Heart left ventricle (tissue), 16 donors: Measurements from ENCODE around the gene ATP5PD. TPM values are rescaled to one million over a fixed set of nuclear protein-coding genes. Genes with fewer than 3 reads are reported as not detected.

Experiments
- ATAC-seq, 4 donors: fragments of 200-7000 bp; cut with Tn5 transposase; one replicate each; pipeline ENCODE4 v1.9.1; 2020 to 2022; ENCODE audit warnings: moderate library complexity in 4 of 4, mild to moderate bottlenecking in 3 of 4, moderate number of reproducible peaks in 1 of 4
- DNase-seq, 5 donors: peaks; one replicate each; pipeline ENCODE4 v3.0.0-alpha.2; 2020
- H3K27ac ChIP-seq, 12 donors: fragments of 200-600 bp; sonication (generic) in 4 of 12; one replicate each; pipeline versions ENCODE4 v1.5.0 to v1.8.0; 2016 to 2022; ENCODE audit warnings: mild to moderate bottlenecking in 2 of 12
- H3K27me3 ChIP-seq, 9 donors: fragments of 200-600 bp; sonication (generic) in 2 of 9; one replicate each; pipeline versions ENCODE4 v1.5.1 to v1.8.0; 2016 to 2022; ENCODE audit warnings: mild to moderate bottlenecking in 3 of 9
- H3K36me3 ChIP-seq, 9 donors: fragments of 200-600 bp; sonication (generic) in 2 of 9; one replicate each; pipeline versions ENCODE4 v1.5.0 to v1.8.0; 2018 to 2022; ENCODE audit warnings: mild to moderate bottlenecking in 2 of 9
- H3K4me1 ChIP-seq, 12 donors: fragments of 200-600 bp; sonication (generic) in 4 of 12; one replicate each; pipeline versions ENCODE4 v1.5.0 to v1.8.0; 2016 to 2022; ENCODE audit warnings: mild to moderate bottlenecking in 3 of 12
- H3K4me3 ChIP-seq, 12 donors: fragments of 200-600 bp; sonication (generic) in 4 of 12; one replicate each; pipeline versions ENCODE4 v1.5.0 to v1.8.0; 2017 to 2022; ENCODE audit warnings: mild to moderate bottlenecking in 9 of 12, moderate library complexity in 4 of 12
- H3K9me3 ChIP-seq, 12 donors: fragments of 200-600 bp; sonication (generic) in 4 of 12; one replicate each; pipeline versions ENCODE4 v1.5.0 to v1.8.0; 2016 to 2022; ENCODE audit warnings: mild to moderate bottlenecking in 1 of 12
- CTCF ChIP-seq, 12 donors: fragments of 200-600 bp; sonication (generic) in 4 of 12; IDR thresholded peaks; one replicate each; pipeline versions ENCODE4 v1.5.0 to v1.8.0; 2018 to 2022; ENCODE audit warnings: antibody characterized with exemption in 12 of 12, mild to moderate bottlenecking in 5 of 12
- POLR2A ChIP-seq, 2 donors: fragments of 450-650 bp; IDR thresholded peaks; one replicate each; pipeline ENCODE4 v1.6.1; 2017; ENCODE audit warnings: antibody characterized with exemption in 2 of 2, mild to moderate bottlenecking in 2 of 2, moderate library complexity in 2 of 2
- WGBS, 4 donors: extraction: QIAGEN DNeasy Blood & Tissue Kit in 2 of 4; methylation state at CpG; one replicate each; pipeline versions ENCODE4 v1.1.5 to v1.1.7; 2013 to 2018; 5-methylcytosine and 5-hydroxymethylcytosine counted together
- intact Hi-C, 10 donors: fragments of 100-400 bp; cut with DNase I; formaldehyde crosslinking; loops; one replicate each; pipeline versions ENCODE4 v1.11.1 to v1.14.2; 2022
- polyA plus RNA-seq, 2 donors: library from polyadenylated mRNA; stranded (reverse); fragments of 200-250 nt; gene quantifications; one replicate each; pipeline ENCODE4 v1.2.3, GENCODE V29; 2013
- total RNA-seq, 9 donors: library from RNA; depleted of rRNA in 2 of 9; stranded (reverse); fragments of >200 nt in 2 of 9; fragmentation: NEBNext Ultra II Directional in 3 of 9; extraction: Animal tissue kit (Norgen Biotek cat#: 25700) in 3 of 9; gene quantifications; one replicate each; pipeline versions ENCODE4 v1.1.0 to v1.2.4, GENCODE V29; 2016 to 2023
- donor health status: ischemic (EF 13 %, LVEDD 7.1; RV severe dilation, severe dysfunction).
- donor health status: healthy with polysubstance abuse.
- donor health status: DM: no; HTN: yes; CAD: no.
- donor health status: DM: no; HTN: no; CAD: no.
- donor health status: ischemic (EF 25% LVEDD 6.9; RV normal size, moderate dysfunction).
- donor health status: ischemic (EF 25% LVEDD 5.7; RV mildly dilated, moderate dysfunction).
- donor health status: healthy.
- donor health status: DM: yes; HTN: yes; CAD: no.
- donor health status: ischemic (EF 35%, LVEDD 5.7; RV mildly dilated, moderate dysfunction).
- donor health status: nonischemic (EF 11% LVEDD 7.7; RV severe dilation, severe dysfunction).
- donor health status: DM: yes; HTN: yes; CAD: no.
- donor health status: PGD.
- donor health status: ischemic (EF 29% LVEDD 5.4; RV normal size, mild dysfunction).
- donor health status: nonischemic (EF 23%, LVEDD 6.1; RV moderate dilation, normal function).

The ATP5PD gene
- total and polyA plus RNA-seq, 11 donors, result 597 to 2,623 (median 875) TPM

GRCh38 chr17:75041656-75042280 lies 5.0 kb downstream of the ATP5PD start:
- 73 to 87% (median 84%) methylated on average over 11 to 12 of the region's 12 CpGs for WGBS, 4 donors
- Histone ChIP-seq H3K36me3 (peaks cover 0 to 56% (median 43%) of the 10 kb centered on the region in 9 donors), H3K27me3 (no peaks in the 10 kb centered on the region), H3K27ac (no peak overlapping the region), H3K9me3 (no peaks in the 10 kb centered on the region), H3K4me1 (peaks cover 0 to 24% (median 14%) of the 10 kb centered on the region in 12 donors), H3K4me3 (no peak overlapping the region)
- intact Hi-C loops, result no loop called here
- TF ChIP-seq CTCF (IDR thresholded peaks at IDR 0.05), result no peak
- no peak for TF ChIP-seq POLR2A (IDR thresholded peaks at IDR 0.05)
- no peak for ATAC-seq
- no peak for DNase-seq

DNA sequence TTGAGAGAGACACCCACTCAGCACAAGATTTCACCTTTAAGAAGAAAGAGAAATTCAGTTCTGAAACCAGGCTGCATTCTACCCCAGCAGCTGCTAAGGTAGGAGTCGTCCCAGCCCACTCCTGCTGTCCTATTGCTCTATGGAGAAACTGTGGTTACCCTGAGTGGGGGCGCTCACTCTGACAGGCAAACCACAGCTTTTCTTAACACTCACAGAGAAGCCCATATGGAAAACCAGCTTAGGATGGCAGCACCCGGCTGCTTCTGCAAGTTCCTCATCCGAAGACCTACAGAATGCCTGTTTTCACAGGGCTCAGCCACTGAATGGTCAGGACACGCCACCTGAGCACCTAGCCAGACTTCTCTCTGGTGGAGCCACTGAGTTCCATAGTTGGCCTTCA lies 7.5 kb downstream of the ATP5PD start:
- intact Hi-C loops, result loop anchor here in 3 of 10 donors (10.0 kb wide), 3 partner anchors 54 to 224 kb away; partner anchors contain the start of genes CDR2L (in 1 of the 3) and HID1 (in 1 of the 3)
- DNase-seq (no peak), ATAC-seq (no peak)
- Histone ChIP-seq H3K27me3 (no peaks in the 10 kb centered on the region), H3K27ac (no peak overlapping the region), H3K36me3 (peaks cover 0 to 56% (median 43%) of the 10 kb centered on the region in 9 donors), H3K9me3 (no peaks in the 10 kb centered on the region), H3K4me3 (no peak overlapping the region), H3K4me1 (peaks cover 0 to 29% (median 17%) of the 10 kb centered on the region in 12 donors)
- WGBS, 4 donors, result 85 to 91% (median 90%) methylated on average over 5 of the region's 5 CpGs
- TF ChIP-seq CTCF (IDR thresholded peaks at IDR 0.05) (no peak), POLR2A (IDR thresholded peaks at IDR 0.05) (no peak)

GRCh38 chr17:75036643-75037268 lies 10.0 kb downstream of the ATP5PD start:
- intact Hi-C loops, result loop anchor here in 4 of 10 donors (2.0 to 10.0 kb wide), 4 partner anchors 24 to 222 kb away; partner anchors contain the start of genes CDR2L (in 1 of the 4), HID1 (in 1 of the 4) and MRPL58 (in 1 of the 4)
- H3K9me3 ChIP-seq, result no peaks in the 10 kb centered on the region
- ATAC-seq (peak; percentile 24 to 74 (median 56)), DNase-seq (peak; percentile 90 to 94 (median 91))
- no peaks in the 10 kb centered on the region for H3K27me3 ChIP-seq
- TF ChIP-seq POLR2A (IDR thresholded peaks at IDR 0.05) (peak in 1 of 2 donors; percentile 27), CTCF (IDR thresholded peaks at IDR 0.05) (no peak)
- H3K4me3 ChIP-seq, result peak overlapping the region in 9 of 12 donors; percentile 17 to 38 (median 29)
- H3K36me3 ChIP-seq, result peaks cover 0 to 44% (median 38%) of the 10 kb centered on the region in 9 donors
- H3K4me1 ChIP-seq, result peaks cover 0 to 50% (median 31%) of the 10 kb centered on the region in 12 donors
- H3K27ac ChIP-seq, result peak overlapping the region; percentile 47 to 96 (median 86)
- 54 to 66% (median 62%) methylated on average over 27 of the region's 27 CpGs for whole genome bisulfite sequencing, 4 donors
